HEK293 (cell line): ENCODE measurements around the gene GSTP1.

Experiments
- CTCF ChIA-PET: fragments of 350-600 bp; formaldehyde crosslinking; extraction: SDS; loops from one replicate; lab custom pipeline; 2021; ENCODE audit warnings: antibody characterized with exemption; lab: Yijun Ruan, JAX
- POLR2A ChIA-PET: fragments of 300-600 bp; formaldehyde crosslinking; extraction: SDS; loops from one replicate; lab custom pipeline; 2020; ENCODE audit warnings: antibody characterized with exemption, inconsistent platforms; lab: Yijun Ruan, JAX
- H3K27ac ChIP-seq: fragments of 200-500 bp; sonication (Bioruptor generic); 2 replicates; pipeline ENCODE4 v1.5.1; 2014; ENCODE audit warnings: low read depth, low read length, control low read depth, inconsistent platforms; ENCODE audit errors: extremely low read depth
- H3K36me3 ChIP-seq, 2 experiments: fragments of 200-500 bp in 1 of 2; sonication (Bioruptor generic) in 1 of 2; 1 replicate in 1 of 2; 2 replicates in 1 of 2; pipeline ENCODE4 v1.5.1; 2014 to 2017; ENCODE audit warnings: inconsistent platforms in 2 of 2, low read length in 2 of 2; ENCODE audit not compliant: control insufficient read depth in 2 of 2, insufficient read depth in 1 of 2
- H3K4me1 ChIP-seq: fragments of 200-500 bp; sonication (Bioruptor generic); 2 replicates; pipeline ENCODE4 v1.5.1; 2014; ENCODE audit warnings: mild to moderate bottlenecking, low read length, inconsistent platforms; ENCODE audit not compliant: control insufficient read depth, insufficient read depth
- H3K4me3 ChIP-seq: 2 replicates; pipeline ENCODE4 v1.5.1; 2011; ENCODE audit warnings: low read depth, mild to moderate bottlenecking, control low read depth, low read length, moderate library complexity
- H3K9me3 ChIP-seq: fragments of 200-500 bp; sonication (Bioruptor generic); 2 replicates; pipeline ENCODE4 v1.5.1; 2014; ENCODE audit warnings: low read depth, low read length, inconsistent platforms; ENCODE audit not compliant: control insufficient read depth, insufficient read depth
- BCL11A ChIP-seq: fragments of 450-650 bp; formaldehyde crosslinking; IDR thresholded peaks from 2 replicates; pipeline ENCODE4 v1.5.1; 2016; ENCODE audit warnings: low read depth, missing biosample characterization, missing genetic modification characterization
- EGR2 ChIP-seq: fragments of 450-650 bp; formaldehyde crosslinking; IDR thresholded peaks from 2 replicates; pipeline ENCODE4 v1.5.1; 2016; ENCODE audit warnings: low read depth, missing biosample characterization, missing genetic modification characterization
- GLIS2 ChIP-seq: fragments of 450-650 bp; formaldehyde crosslinking; IDR thresholded peaks from 2 replicates; pipeline ENCODE4 v1.5.1; 2016; ENCODE audit warnings: missing biosample characterization, missing genetic modification characterization
- MEIS1 ChIP-seq: sonication (generic); formaldehyde crosslinking; IDR thresholded peaks from 2 replicates; pipeline ENCODE4 v1.8.1; 2022; ENCODE audit warnings: missing genetic modification reagents, mild to moderate bottlenecking, borderline replicate concordance
- PRDM1 ChIP-seq: fragments of 450-650 bp; formaldehyde crosslinking; IDR thresholded peaks from 2 replicates; pipeline ENCODE4; 2016; ENCODE audit warnings: missing biosample characterization, missing genetic modification characterization
- ZBTB17 ChIP-seq: fragments of 450-650 bp; formaldehyde crosslinking; IDR thresholded peaks from 2 replicates; pipeline ENCODE4 v1.5.1; 2016; ENCODE audit warnings: missing biosample characterization, missing genetic modification characterization
- ZFHX2 ChIP-seq: fragments of 450-650 bp; formaldehyde crosslinking; conservative IDR thresholded peaks from 2 replicates; pipeline ENCODE4 v1.5.1; 2016; ENCODE audit warnings: missing biosample characterization, missing genetic modification characterization
- ZNF266 ChIP-seq: fragments of 450-650 bp; formaldehyde crosslinking; IDR thresholded peaks from 2 replicates; pipeline ENCODE4 v1.5.1; 2016; ENCODE audit warnings: missing biosample characterization, missing genetic modification characterization, low read depth
- ZNF416 ChIP-seq: fragments of 450-650 bp; formaldehyde crosslinking; IDR thresholded peaks from 2 replicates; pipeline ENCODE4 v1.5.1; 2016; ENCODE audit warnings: missing biosample characterization, missing genetic modification characterization
- ZNF433 ChIP-seq: fragments of 450-650 bp; formaldehyde crosslinking; IDR thresholded peaks from 2 replicates; pipeline ENCODE4 v1.5.1; 2016; ENCODE audit warnings: missing biosample characterization, missing genetic modification characterization, low read depth
- ZNF658 ChIP-seq: fragments of 450-650 bp; formaldehyde crosslinking; IDR thresholded peaks from 2 replicates; pipeline ENCODE4; 2016; ENCODE audit warnings: missing biosample characterization, missing genetic modification characterization
- TF ChIP-seq, protein P1 (sequence below): fragments of 450-650 bp; formaldehyde crosslinking; IDR thresholded peaks from 2 replicates; pipeline ENCODE4 v1.5.1; 2016; ENCODE audit warnings: missing biosample characterization, missing genetic modification characterization
- TF ChIP-seq, protein P2 (sequence below): fragments of 450-650 bp; formaldehyde crosslinking; IDR thresholded peaks from 2 replicates; pipeline ENCODE4 v1.5.1; 2016; ENCODE audit warnings: missing biosample characterization, missing genetic modification characterization
- TF ChIP-seq, protein P3 (sequence below): fragments of 450-650 bp; formaldehyde crosslinking; IDR thresholded peaks from 2 replicates; pipeline ENCODE4 v1.5.1; 2016; ENCODE audit warnings: missing biosample characterization, missing genetic modification characterization
- TF ChIP-seq, protein P4 (sequence below): fragments of 450-650 bp; formaldehyde crosslinking; IDR thresholded peaks from 2 replicates; pipeline ENCODE4 v1.5.1; 2017; ENCODE audit warnings: missing biosample characterization, missing genetic modification characterization
- TF ChIP-seq, protein P5 (sequence below): fragments of 450-650 bp; formaldehyde crosslinking; IDR thresholded peaks from 2 replicates; pipeline ENCODE4 v1.5.1; 2016; ENCODE audit warnings: missing biosample characterization, missing genetic modification characterization
- TF ChIP-seq, protein P6 (sequence below): fragments of 450-650 bp; formaldehyde crosslinking; IDR thresholded peaks from 2 replicates; pipeline ENCODE4 v1.5.1; 2016; ENCODE audit warnings: missing biosample characterization, missing genetic modification characterization, borderline replicate concordance

Gene GSTP1

DNA sequence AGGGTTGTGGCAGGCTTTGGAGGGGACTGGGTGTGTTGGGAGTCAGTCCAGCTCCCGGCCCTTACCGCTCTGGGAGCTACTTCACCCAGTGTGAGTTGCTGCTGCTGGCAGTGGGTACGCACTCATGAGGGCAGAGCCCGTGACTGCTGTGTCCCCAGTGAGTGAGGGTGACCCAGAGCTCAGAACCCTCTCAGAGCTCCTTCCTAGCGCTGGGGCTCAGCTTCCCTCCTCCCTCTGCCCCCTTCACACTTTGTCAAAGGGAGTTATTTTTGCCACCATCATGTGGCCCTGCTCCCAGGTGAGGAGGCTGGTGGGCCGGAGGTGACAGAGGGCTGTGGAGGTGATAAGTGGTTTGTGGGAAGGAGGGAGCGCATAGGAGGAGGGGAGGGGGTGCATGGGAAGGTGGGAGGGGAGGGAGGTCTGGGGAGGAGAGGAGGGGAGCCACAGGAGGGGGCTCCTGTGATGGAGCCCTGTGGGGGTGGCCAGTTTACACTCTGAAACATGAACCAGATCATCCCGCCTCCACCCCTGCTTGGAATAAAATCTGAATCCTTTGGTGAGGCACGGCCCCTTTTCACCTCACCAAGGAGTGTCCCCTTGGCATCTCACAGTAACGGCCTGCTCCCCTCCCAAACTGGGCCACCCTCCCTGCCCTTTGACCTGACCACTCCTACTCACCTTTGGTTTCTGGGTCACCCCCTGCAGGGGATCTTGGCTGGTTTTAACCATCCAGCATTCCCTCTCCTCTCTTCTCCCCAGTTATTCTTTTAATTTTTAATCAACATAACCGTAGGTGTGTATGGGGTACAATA, 33.0 kb downstream of the GSTP1 start:
- Histone ChIP-seq H3K9me3 (no peaks in the 10 kb centered on the region), H3K4me3 (no peak overlapping the region), H3K4me1 (no peaks in the 10 kb centered on the region), H3K27ac (no peak overlapping the region), H3K36me3 (peaks cover 0 to 19% of the 10 kb centered on the region in 2 experiments; a peak in 1 of 3 replicates)
- ChIA-PET CTCF (interaction anchor here (0.6 to 5.7 kb wide), 6 partner anchors 11 to 225 kb away, joined by 3 to 53 read pairs (median 5); partner anchors contain the start of genes GSTP1, NUDT8 and RAD9A), POLR2A (interaction anchor here (0.6 to 1.1 kb wide), 2 partner anchors 13 to 17 kb away, joined by 3 to 5 read pairs; partner anchors contain the start of gene NUDT8)
- TF ChIP-seq ZFHX2 (tag by site-specific recombination) (peak; percentile 75), EGR2 (tag by site-specific recombination) (peak; percentile 78), ZNF433 (tag by site-specific recombination) (no peak)

DNA sequence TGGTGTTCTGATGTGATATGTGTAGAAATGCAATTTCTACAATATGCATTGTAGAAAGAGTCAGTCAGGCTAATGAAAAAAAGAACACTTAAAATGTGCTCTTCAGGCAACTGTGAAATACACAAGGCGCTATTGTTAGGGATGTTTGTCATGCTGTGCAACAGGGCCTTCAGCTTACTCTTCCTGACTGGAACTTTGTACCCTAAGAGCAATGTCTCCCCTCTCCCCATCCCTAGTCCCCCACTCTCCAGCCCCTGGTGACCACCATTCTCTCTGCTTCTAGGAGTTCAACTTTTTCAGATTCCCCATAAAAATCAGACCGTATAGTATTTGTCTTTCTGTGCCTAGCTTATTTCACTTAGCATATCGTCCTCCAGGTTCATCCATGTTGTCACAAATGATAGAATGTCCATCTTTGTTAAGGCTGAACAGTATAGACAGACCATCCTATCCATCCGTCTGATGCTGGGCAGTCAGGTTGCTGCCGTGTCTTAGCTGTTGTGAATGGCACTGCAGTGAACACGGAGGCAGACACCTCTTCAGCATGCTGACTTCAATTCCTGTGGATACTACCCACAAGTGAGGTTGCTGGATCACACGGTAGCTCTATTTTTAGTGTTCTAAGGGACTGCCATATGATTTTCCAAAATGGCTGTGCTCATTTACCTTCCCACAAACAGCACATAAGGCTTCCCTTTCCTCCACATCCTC, 33.8 kb downstream of the GSTP1 start:
- H3K4me1 ChIP-seq = no peaks in the 10 kb centered on the region
- H3K27ac ChIP-seq = no peak overlapping the region
- POLR2A ChIA-PET = interaction anchor here (0.6 to 1.1 kb wide), 2 partner anchors 12 to 17 kb away, joined by 3 to 5 read pairs; partner anchors contain the start of gene NUDT8
- CTCF ChIA-PET = interaction anchor here (0.6 to 5.7 kb wide), 6 partner anchors 9 to 139 kb away, joined by 3 to 53 read pairs (median 3); partner anchors contain the start of genes GSTP1 and NUDT8
- no peaks in the 10 kb centered on the region for H3K9me3 ChIP-seq
- peaks cover 0 to 12% of the 10 kb centered on the region in 2 experiments; a peak in 1 of 3 replicates for H3K36me3 ChIP-seq
- no peak overlapping the region for H3K4me3 ChIP-seq
- TF ChIP-seq, protein P1, sequence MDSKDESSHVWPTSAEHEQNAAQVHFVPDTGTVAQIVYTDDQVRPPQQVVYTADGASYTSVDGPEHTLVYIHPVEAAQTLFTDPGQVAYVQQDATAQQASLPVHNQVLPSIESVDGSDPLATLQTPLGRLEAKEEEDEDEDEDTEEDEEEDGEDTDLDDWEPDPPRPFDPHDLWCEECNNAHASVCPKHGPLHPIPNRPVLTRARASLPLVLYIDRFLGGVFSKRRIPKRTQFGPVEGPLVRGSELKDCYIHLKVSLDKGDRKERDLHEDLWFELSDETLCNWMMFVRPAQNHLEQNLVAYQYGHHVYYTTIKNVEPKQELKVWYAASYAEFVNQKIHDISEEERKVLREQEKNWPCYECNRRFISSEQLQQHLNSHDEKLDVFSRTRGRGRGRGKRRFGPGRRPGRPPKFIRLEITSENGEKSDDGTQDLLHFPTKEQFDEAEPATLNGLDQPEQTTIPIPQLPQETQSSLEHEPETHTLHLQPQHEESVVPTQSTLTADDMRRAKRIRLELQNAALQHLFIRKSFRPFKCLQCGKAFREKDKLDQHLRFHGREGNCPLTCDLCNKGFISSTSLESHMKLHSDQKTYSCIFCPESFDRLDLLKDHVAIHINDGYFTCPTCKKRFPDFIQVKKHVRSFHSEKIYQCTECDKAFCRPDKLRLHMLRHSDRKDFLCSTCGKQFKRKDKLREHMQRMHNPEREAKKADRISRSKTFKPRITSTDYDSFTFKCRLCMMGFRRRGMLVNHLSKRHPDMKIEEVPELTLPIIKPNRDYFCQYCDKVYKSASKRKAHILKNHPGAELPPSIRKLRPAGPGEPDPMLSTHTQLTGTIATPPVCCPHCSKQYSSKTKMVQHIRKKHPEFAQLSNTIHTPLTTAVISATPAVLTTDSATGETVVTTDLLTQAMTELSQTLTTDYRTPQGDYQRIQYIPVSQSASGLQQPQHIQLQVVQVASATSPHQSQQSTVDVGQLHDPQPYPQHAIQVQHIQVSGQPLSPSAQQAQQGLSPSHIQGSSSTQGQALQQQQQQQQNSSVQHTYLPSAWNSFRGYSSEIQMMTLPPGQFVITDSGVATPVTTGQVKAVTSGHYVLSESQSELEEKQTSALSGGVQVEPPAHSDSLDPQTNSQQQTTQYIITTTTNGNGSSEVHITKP (tag by site-specific recombination) = no peak
- TF ChIP-seq ZNF658 (tag by site-specific recombination) = no peak
- TF ChIP-seq ZBTB17 (tag by site-specific recombination) = no peak
- no peak for TF ChIP-seq BCL11A
- TF ChIP-seq, protein P2, sequence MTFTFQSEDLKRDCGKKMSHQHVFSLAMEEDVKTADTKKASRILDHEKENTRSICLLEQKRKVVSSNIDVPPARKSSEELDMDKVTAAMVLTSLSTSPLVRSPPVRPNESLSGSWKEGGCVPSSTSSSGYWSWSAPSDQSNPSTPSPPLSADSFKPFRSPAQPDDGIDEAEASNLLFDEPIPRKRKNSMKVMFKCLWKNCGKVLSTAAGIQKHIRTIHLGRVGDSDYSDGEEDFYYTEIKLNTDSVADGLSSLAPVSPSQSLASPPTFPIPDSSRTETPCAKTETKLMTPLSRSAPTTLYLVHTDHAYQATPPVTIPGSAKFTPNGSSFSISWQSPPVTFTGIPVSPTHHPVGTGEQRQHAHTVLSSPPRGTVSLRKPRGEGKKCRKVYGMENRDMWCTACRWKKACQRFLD = no peak
- TF ChIP-seq, protein P3, sequence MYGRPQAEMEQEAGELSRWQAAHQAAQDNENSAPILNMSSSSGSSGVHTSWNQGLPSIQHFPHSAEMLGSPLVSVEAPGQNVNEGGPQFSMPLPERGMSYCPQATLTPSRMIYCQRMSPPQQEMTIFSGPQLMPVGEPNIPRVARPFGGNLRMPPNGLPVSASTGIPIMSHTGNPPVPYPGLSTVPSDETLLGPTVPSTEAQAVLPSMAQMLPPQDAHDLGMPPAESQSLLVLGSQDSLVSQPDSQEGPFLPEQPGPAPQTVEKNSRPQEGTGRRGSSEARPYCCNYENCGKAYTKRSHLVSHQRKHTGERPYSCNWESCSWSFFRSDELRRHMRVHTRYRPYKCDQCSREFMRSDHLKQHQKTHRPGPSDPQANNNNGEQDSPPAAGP = no peak
- TF ChIP-seq PRDM1 (tag by site-specific recombination) = no peak
- TF ChIP-seq, protein P4, sequence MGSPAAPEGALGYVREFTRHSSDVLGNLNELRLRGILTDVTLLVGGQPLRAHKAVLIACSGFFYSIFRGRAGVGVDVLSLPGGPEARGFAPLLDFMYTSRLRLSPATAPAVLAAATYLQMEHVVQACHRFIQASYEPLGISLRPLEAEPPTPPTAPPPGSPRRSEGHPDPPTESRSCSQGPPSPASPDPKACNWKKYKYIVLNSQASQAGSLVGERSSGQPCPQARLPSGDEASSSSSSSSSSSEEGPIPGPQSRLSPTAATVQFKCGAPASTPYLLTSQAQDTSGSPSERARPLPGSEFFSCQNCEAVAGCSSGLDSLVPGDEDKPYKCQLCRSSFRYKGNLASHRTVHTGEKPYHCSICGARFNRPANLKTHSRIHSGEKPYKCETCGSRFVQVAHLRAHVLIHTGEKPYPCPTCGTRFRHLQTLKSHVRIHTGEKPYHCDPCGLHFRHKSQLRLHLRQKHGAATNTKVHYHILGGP (tag by site-specific recombination) = no peak
- TF ChIP-seq ZNF416 = no peak
- no peak for TF ChIP-seq ZNF266
- TF ChIP-seq MEIS1 = no peak
- TF ChIP-seq, protein P5, sequence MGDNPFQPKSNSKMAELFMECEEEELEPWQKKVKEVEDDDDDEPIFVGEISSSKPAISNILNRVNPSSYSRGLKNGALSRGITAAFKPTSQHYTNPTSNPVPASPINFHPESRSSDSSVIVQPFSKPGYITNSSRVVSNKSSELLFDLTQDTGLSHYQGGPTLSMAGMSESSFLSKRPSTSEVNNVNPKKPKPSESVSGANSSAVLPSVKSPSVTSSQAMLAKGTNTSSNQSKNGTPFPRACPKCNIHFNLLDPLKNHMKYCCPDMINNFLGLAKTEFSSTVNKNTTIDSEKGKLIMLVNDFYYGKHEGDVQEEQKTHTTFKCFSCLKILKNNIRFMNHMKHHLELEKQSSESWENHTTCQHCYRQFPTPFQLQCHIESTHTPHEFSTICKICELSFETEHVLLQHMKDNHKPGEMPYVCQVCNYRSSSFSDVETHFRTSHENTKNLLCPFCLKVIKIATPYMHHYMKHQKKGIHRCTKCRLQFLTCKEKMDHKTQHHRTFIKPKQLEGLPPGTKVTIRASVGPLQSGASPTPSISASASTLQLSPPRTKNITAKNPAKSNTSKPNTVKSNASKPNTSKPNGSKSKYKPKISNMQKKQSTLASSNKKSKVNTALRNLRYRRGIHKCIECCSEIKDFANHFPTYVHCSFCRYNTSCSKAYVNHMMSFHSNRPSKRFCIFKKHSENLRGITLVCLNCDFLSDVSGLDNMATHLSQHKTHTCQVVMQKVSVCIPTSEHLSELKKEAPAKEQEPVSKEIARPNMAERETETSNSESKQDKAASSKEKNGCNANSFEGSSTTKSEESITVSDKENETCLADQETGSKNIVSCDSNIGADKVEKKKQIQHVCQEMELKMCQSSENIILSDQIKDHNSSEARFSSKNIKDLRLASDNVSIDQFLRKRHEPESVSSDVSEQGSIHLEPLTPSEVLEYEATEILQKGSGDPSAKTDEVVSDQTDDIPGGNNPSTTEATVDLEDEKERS (tag by site-specific recombination) = no peak
- no peak for TF ChIP-seq GLIS2 (tag by site-specific recombination)
- TF ChIP-seq, protein P6, sequence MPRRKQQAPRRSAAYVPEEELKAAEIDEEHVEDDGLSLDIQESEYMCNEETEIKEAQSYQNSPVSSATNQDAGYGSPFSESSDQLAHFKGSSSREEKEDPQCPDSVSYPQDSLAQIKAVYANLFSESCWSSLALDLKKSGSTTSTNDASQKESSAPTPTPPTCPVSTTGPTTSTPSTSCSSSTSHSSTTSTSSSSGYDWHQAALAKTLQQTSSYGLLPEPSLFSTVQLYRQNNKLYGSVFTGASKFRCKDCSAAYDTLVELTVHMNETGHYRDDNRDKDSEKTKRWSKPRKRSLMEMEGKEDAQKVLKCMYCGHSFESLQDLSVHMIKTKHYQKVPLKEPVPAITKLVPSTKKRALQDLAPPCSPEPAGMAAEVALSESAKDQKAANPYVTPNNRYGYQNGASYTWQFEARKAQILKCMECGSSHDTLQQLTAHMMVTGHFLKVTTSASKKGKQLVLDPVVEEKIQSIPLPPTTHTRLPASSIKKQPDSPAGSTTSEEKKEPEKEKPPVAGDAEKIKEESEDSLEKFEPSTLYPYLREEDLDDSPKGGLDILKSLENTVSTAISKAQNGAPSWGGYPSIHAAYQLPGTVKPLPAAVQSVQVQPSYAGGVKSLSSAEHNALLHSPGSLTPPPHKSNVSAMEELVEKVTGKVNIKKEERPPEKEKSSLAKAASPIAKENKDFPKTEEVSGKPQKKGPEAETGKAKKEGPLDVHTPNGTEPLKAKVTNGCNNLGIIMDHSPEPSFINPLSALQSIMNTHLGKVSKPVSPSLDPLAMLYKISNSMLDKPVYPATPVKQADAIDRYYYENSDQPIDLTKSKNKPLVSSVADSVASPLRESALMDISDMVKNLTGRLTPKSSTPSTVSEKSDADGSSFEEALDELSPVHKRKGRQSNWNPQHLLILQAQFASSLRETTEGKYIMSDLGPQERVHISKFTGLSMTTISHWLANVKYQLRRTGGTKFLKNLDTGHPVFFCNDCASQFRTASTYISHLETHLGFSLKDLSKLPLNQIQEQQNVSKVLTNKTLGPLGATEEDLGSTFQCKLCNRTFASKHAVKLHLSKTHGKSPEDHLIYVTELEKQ = no peak
